Osteocyte (in vitro differentiated cells): Measurements from ENCODE around the gene GPATCH2L. TPM values are rescaled to one million over a fixed set of nuclear protein-coding genes. Genes with fewer than 3 reads are reported as not detected.

Experiments used
- DNase-seq: peaks from one replicate; pipeline ENCODE4 v3.0.0; 2021; ENCODE audit warnings: mixed read lengths; ENCODE audit not compliant: unreplicated experiment; ENCODE audit errors: extremely low spot score
- H3K27ac Mint-ChIP-seq: one replicate; pipeline ENCODE4 v1.8.0; 2021; ENCODE audit warnings: mild to moderate bottlenecking, mixed read lengths; ENCODE audit not compliant: unreplicated experiment
- H3K27me3 Mint-ChIP-seq: one replicate; pipeline ENCODE4 v1.8.0; 2021; ENCODE audit warnings: mixed read lengths; ENCODE audit not compliant: unreplicated experiment
- H3K36me3 Mint-ChIP-seq: one replicate; pipeline ENCODE4 v1.8.0; 2021; ENCODE audit warnings: mixed read lengths; ENCODE audit not compliant: unreplicated experiment
- H3K4me1 Mint-ChIP-seq: one replicate; pipeline ENCODE4 v1.8.0; 2021; ENCODE audit warnings: mixed read lengths; ENCODE audit not compliant: unreplicated experiment
- H3K4me3 Mint-ChIP-seq: one replicate; pipeline ENCODE4 v1.8.0; 2021; ENCODE audit warnings: mild to moderate bottlenecking, moderate library complexity, mixed read lengths; ENCODE audit not compliant: unreplicated experiment
- H3K9me3 Mint-ChIP-seq: one replicate; pipeline ENCODE4 v1.8.0; 2021; ENCODE audit warnings: mixed read lengths; ENCODE audit not compliant: unreplicated experiment
- total RNA-seq: library from RNA; stranded (reverse); gene quantifications from 2 replicates; pipeline ENCODE4 v1.2.1, GENCODE V29; 2021
- TF ChIP-seq, protein P1 (sequence below): fragments of 200-600 bp; sonication (generic); IDR thresholded peaks from 2 replicates; pipeline ENCODE4 v1.5.0; 2021; ENCODE audit warnings: antibody characterized with exemption, mild to moderate bottlenecking, moderate library complexity

Gene GPATCH2L
- total RNA-seq, 1 donor from 2014 or later = 61.0 TPM

- no peak for DNase-seq
- peaks cover 1% of the 10 kb centered on the region for H3K27me3 Mint-ChIP-seq
- H3K4me3 Mint-ChIP-seq = no peak overlapping the region
- no peaks in the 10 kb centered on the region for H3K36me3 Mint-ChIP-seq
- H3K9me3 Mint-ChIP-seq = no peaks in the 10 kb centered on the region
- no peak overlapping the region for H3K27ac Mint-ChIP-seq
- TF ChIP-seq, protein P1, sequence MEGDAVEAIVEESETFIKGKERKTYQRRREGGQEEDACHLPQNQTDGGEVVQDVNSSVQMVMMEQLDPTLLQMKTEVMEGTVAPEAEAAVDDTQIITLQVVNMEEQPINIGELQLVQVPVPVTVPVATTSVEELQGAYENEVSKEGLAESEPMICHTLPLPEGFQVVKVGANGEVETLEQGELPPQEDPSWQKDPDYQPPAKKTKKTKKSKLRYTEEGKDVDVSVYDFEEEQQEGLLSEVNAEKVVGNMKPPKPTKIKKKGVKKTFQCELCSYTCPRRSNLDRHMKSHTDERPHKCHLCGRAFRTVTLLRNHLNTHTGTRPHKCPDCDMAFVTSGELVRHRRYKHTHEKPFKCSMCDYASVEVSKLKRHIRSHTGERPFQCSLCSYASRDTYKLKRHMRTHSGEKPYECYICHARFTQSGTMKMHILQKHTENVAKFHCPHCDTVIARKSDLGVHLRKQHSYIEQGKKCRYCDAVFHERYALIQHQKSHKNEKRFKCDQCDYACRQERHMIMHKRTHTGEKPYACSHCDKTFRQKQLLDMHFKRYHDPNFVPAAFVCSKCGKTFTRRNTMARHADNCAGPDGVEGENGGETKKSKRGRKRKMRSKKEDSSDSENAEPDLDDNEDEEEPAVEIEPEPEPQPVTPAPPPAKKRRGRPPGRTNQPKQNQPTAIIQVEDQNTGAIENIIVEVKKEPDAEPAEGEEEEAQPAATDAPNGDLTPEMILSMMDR = no peak
- peaks cover 11% of the 10 kb centered on the region for H3K4me1 Mint-ChIP-seq
These were observed 104.8 kb downstream of the GPATCH2L start for GRCh38 chr14:76256545-76256944.

DNA sequence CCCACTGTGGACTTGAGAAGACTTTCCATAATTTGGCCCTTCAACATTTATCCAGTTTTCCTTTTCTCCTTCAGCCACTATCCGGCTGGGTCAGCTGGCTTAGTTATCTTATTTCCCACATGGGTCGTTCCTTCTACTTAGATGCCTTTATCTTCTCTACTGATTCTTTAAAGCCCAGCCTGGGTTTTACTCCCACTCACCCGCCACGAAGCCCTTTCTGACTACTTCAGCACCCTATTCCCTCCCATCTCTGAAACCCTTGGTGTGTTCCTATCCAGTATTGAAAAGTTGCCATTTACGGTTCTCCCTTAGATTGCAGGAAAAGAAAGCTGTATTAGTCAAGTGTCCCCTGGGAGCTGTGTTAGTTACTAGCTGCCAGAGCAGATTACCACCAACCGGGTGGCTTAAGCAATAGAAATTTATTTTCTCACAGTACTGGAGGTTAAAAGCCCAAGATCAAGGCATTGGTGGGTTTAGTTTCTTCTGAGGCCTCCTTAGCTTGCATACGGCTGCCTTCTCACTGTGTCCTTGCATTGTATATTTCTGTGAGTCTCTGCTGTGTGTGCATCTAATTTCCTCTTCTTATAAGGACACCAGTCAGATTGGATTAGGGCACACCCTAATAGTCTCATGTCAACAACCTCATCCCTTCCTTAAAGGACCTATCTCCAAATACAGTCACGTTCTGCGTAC, 105.5 kb downstream of the GPATCH2L start:
- no peaks in the 10 kb centered on the region for H3K36me3 Mint-ChIP-seq
- no peak overlapping the region for H3K27ac Mint-ChIP-seq
- TF ChIP-seq, protein P1 = no peak
- no peaks in the 10 kb centered on the region for H3K27me3 Mint-ChIP-seq
- peaks cover 12% of the 10 kb centered on the region for H3K4me1 Mint-ChIP-seq
- DNase-seq = no peak
- no peak overlapping the region for H3K4me3 Mint-ChIP-seq
- no peaks in the 10 kb centered on the region for H3K9me3 Mint-ChIP-seq

DNA sequence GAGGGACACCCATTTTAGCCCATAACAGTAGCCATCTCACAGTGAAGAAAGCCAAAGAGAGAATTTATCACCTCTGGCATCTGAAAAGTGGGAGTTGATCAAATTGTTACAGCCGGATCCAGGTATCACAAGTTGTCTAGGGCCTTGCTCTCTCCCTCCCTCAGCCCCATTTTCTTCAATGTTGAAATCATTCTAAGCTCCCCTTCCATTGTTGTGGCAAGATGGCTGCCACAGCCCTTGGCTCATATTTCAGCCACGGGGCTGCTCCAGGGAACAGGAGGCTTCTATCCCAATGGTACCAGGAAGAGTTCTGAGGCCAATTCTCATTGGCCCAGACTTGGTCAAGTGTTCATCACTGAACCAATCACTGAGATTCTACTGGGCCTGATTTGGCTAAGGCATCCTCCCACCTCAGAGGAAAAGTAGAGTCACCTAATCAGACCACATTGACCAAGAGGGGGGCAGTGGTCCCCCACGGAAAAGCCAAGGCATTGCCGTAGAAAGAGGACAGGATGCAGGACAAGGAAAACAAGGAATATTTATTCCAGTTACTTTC, 106.2 kb downstream of the GPATCH2L start:
- Mint-ChIP-seq H3K4me1 (peaks cover 12% of the 10 kb centered on the region), H3K27me3 (no peaks in the 10 kb centered on the region), H3K4me3 (no peak overlapping the region), H3K36me3 (no peaks in the 10 kb centered on the region), H3K9me3 (no peaks in the 10 kb centered on the region), H3K27ac (no peak overlapping the region)
- TF ChIP-seq, protein P1 = no peak
- DNase-seq = no peak

- H3K36me3 Mint-ChIP-seq = no peaks in the 10 kb centered on the region
- DNase-seq = no peak
- no peak overlapping the region for H3K27ac Mint-ChIP-seq
- H3K27me3 Mint-ChIP-seq = no peaks in the 10 kb centered on the region
- peaks cover 12% of the 10 kb centered on the region for H3K4me1 Mint-ChIP-seq
- TF ChIP-seq, protein P1 = no peak
- H3K4me3 Mint-ChIP-seq = no peak overlapping the region
- H3K9me3 Mint-ChIP-seq = no peaks in the 10 kb centered on the region
These were observed 107.5 kb downstream of the GPATCH2L start for GRCh38 chr14:76259029-76259735.

- TF ChIP-seq, protein P1 = no peak
- Mint-ChIP-seq H3K36me3 (no peaks in the 10 kb centered on the region), H3K9me3 (no peaks in the 10 kb centered on the region), H3K4me3 (no peak overlapping the region), H3K4me1 (peaks cover 12% of the 10 kb centered on the region), H3K27ac (no peak overlapping the region), H3K27me3 (peaks cover 2% of the 10 kb centered on the region)
- DNase-seq = no peak
These were observed 109.0 kb downstream of the GPATCH2L start for GRCh38 chr14:76260749-76261148.
